Astrocyte of the spinal cord (primary cell): Measurements from ENCODE around the gene LMO2.
A peak's percentile ranks its signal among the peaks of the same experiment; 100 is the strongest.
"Not testable (repeated sequence)": the region's sequence is repeated elsewhere in the genome, so short reads cannot be mapped to it uniquely, and the experiment has no call there.

Experiments used
- DNase-seq: peaks from one replicate; pipeline ENCODE4 v3.0.0; 2011; ENCODE audit warnings: low read depth, low spot score
- H3K4me3 ChIP-seq: 2 replicates; pipeline ENCODE4 v1.5.1; 2011; ENCODE audit warnings: low read depth, mild to moderate bottlenecking, low read length, moderate library complexity
- in situ Hi-C: cut with HindIII; loops from 2 replicates; pipeline ENCODE4 v1.10.0; 2017; ENCODE audit warnings: low sequenced_read_pairs
- TF ChIP-seq, protein P1 (sequence below): IDR thresholded peaks from 2 replicates; pipeline ENCODE4 v1.5.1; 2012; ENCODE audit warnings: low read depth, mild to moderate bottlenecking, low read length, inconsistent platforms

Gene LMO2

GRCh38 chr11:33843018-33843417, 48.9 kb downstream of the LMO2 start:
- H3K4me3 ChIP-seq: no peak overlapping the region
- in situ Hi-C loops: no loop called here
- DNase-seq: no peak
- TF ChIP-seq, protein P1, sequence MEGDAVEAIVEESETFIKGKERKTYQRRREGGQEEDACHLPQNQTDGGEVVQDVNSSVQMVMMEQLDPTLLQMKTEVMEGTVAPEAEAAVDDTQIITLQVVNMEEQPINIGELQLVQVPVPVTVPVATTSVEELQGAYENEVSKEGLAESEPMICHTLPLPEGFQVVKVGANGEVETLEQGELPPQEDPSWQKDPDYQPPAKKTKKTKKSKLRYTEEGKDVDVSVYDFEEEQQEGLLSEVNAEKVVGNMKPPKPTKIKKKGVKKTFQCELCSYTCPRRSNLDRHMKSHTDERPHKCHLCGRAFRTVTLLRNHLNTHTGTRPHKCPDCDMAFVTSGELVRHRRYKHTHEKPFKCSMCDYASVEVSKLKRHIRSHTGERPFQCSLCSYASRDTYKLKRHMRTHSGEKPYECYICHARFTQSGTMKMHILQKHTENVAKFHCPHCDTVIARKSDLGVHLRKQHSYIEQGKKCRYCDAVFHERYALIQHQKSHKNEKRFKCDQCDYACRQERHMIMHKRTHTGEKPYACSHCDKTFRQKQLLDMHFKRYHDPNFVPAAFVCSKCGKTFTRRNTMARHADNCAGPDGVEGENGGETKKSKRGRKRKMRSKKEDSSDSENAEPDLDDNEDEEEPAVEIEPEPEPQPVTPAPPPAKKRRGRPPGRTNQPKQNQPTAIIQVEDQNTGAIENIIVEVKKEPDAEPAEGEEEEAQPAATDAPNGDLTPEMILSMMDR: no peak

DNA sequence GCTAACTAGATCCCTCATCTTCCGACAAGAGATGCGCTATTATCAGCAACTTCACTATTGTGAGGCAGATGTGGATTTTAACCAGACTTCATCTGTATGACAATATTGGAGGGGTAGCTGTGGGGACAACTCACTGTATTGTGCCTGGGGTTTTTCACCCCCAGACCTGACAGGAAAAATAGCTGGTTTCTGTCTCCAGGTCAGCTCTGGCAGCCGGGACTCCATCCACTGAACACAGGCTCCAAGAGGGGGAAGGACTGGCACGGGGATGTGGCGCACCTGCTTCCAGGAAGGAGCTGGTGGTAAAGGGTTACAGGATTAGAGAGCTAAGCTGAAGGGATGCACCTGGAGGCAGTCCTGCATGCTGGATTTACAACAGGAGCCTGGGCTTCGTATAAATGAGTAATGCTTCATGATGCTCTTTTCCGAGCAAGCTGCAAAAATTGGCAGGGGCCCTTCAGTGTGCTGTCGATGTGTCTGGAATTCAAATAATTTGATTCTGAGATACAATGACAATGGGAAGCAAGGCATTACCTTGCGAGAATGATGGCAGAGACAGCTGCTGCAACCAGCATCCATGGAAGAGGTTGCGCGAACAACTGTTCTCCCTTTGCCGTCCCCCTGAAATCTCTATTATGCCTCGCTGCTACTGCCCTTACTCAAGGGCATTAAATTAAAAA, 49.5 kb downstream of the LMO2 start:
- TF ChIP-seq, protein P1: no peak
- DNase-seq: no peak
- H3K4me3 ChIP-seq: no peak overlapping the region
- in situ Hi-C loops: no loop called here

GRCh38 chr11:33838234-33838633, 53.6 kb downstream of the LMO2 start:
- H3K4me3 ChIP-seq, in situ Hi-C loops, DNase-seq: not testable (repeated sequence)

DNA sequence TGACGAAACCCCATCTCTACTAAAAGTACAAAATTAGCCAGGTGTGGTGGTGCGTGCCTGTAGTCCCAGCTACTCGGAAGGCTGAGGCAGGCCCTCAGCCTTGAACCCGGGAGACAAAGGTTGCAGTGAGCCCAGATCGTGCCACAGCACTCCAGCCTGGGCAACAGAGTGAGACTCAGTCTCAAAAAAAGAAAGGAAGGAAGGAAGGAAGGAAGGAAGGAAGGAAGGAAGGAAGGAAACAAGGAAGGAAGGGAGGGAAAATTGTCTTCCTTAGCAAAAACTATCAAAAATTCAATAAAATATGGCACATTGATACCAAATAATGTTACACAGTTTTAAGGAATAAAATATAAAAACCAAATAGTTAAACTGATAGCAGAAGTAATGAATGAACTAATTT, 54.5 kb downstream of the LMO2 start:
- in situ Hi-C loops, DNase-seq, H3K4me3 ChIP-seq: not testable (repeated sequence)

DNA sequence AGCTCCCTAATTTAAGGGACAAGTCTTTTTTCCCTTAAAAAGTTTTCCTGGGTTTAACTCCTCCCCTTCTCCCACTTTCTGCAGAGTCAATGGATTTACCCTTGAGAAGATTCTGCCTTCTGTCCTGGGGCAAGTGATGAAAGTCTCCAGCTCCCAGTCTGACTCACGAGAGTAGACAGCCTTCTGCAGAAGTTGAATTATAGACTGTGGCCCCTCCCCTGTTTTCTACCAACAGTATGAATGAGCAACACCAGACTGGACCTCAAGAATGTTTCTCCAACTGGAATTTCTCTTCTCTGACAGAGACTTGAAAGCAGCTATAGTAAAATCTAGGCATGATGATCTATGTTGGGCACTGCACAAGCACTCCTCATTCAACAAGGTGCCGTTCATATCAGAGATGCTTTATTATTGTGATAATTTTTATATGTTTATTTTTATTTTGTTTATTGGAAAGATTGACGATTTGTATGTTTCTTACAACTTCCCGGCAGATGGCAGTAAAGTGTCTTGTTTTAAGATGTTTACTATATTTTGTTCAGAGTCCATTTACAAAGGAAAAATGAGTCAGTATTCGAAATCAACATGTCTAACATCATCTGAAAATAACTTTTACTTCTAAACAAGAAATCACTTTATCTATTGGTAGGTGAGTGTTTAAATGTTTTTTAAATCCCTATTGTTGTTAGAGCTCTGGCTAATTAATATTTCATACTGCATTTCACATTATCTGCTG, 56.6 kb downstream of the LMO2 start:
- TF ChIP-seq, protein P1: peak; percentile 17
- H3K4me3 ChIP-seq: no peak overlapping the region
- in situ Hi-C loops: no loop called here
- peak; percentile 72 for DNase-seq

- in situ Hi-C loops: no loop called here
- no peak overlapping the region for H3K4me3 ChIP-seq
- DNase-seq: no peak
- TF ChIP-seq, protein P1: no peak
Observed at GRCh38 chr11:33832676-33833075, 59.2 kb downstream of the LMO2 start.

DNA sequence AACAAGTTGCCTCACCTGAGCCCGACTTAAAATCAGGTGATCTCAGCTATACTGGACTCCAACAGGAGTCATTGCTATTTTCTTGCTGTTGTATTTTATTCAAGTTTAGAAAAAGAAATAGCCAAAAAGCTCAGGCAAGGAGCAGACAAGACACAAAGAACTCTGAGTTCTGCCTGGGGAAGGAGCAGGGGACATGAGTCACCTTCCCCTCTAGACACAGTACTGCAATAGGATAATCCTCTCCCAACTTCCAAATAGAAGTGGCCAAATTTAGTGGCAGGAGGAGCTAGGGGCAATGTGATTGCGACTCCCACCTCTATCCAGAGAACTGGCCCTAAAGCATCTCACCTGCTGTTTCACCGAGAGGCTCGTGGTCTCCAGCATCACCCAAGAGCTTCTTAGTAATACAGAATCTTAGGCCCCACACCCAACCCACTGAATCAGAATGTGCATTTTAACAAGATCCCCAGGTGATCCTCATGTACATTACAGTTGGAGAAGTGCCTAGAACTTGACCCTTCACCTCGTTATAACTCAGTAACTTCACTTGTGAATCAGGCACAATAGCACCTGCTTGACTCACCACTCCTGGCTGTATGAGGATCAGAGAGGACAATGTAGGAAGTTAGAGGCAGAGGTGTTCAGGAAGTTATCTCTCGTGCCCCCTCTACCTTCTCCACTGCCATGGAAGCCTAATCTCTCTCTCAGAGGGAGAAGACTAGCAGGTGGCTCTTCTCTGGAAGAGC, 60.8 kb downstream of the LMO2 start:
- in situ Hi-C loops: no loop called here
- no peak overlapping the region for H3K4me3 ChIP-seq
- DNase-seq: peak; percentile 35
- TF ChIP-seq, protein P1: no peak
